Activated B cell treated with CpG ODN at 0.5 μM for 24 hours (primary cell): Measurements from ENCODE around the gene TBC1D10A. TPM values are rescaled to one million over a fixed set of nuclear protein-coding genes. Genes with fewer than 3 reads are reported as not detected.

Experiments used
- ATAC-seq: fragments of 200-7000 bp; cut with Tn5 transposase; one replicate; pipeline ENCODE4 v1.10.0; 2021; ENCODE audit warnings: low read depth, mild to moderate bottlenecking, moderate library complexity
- CTCF ChIA-PET: fragments of 350-600 bp; sonication (Branson Sonifier 250); formaldehyde crosslinking; loops from one replicate; lab custom pipeline; 2021; ENCODE audit warnings: antibody characterized with exemption; lab: Charles Lee
- POLR2A ChIA-PET: fragments of 350-600 bp; sonication (Branson Sonifier 250); formaldehyde crosslinking; loops from one replicate; lab custom pipeline; 2021; ENCODE audit warnings: antibody characterized with exemption; lab: Charles Lee
- DNase-seq: peaks from one replicate; pipeline ENCODE4 v3.0.0; 2022
- H3K27ac Mint-ChIP-seq: one replicate; pipeline ENCODE4 v1.8.0; 2020; ENCODE audit warnings: mixed read lengths
- H3K27me3 Mint-ChIP-seq: one replicate; pipeline ENCODE4 v1.8.0; 2021; ENCODE audit warnings: mixed read lengths
- H3K36me3 Mint-ChIP-seq: one replicate; pipeline ENCODE4 v1.8.0; 2021; ENCODE audit warnings: low read depth, mixed read lengths
- H3K4me1 Mint-ChIP-seq: one replicate; pipeline ENCODE4 v1.8.0; 2021; ENCODE audit warnings: mixed read lengths
- H3K4me3 Mint-ChIP-seq: one replicate; pipeline ENCODE4 v1.8.0; 2020; ENCODE audit warnings: mild to moderate bottlenecking, mixed read lengths
- H3K9me3 Mint-ChIP-seq: one replicate; pipeline ENCODE4 v1.8.0; 2020; ENCODE audit warnings: mixed read lengths
- CTCF ChIP-seq: fragments of 200-600 bp; IDR thresholded peaks from one replicate; pipeline ENCODE4 v1.8.0; 2022; ENCODE audit warnings: antibody characterized with exemption, mild to moderate bottlenecking
- intact Hi-C: fragments of 100-400 bp; cut with micrococcal nuclease; formaldehyde crosslinking; loops from one replicate; pipeline ENCODE4 v1.15.1; 2024
- total RNA-seq: library from RNA; stranded (reverse); gene quantifications from 2 replicates; pipeline ENCODE4 v1.2.3, GENCODE V29; 2022

The TBC1D10A gene
- total RNA-seq, 1 donor from 2014 or later = 20.4 TPM

- H3K36me3 Mint-ChIP-seq = peaks cover 24% of the 10 kb centered on the region
- no peaks in the 10 kb centered on the region for H3K9me3 Mint-ChIP-seq
- intact Hi-C loops = loop anchor here (1.0 to 2.0 kb wide), 7 partner anchors 14 to 303 kb away; partner anchors contain the start of genes OSM and SF3A1
- CTCF ChIA-PET = interaction anchor here (1.2 to 7.8 kb wide), 5 partner anchors 14 to 182 kb away, joined by 3 to 275 read pairs (median 83); partner anchors contain the start of genes RNF215 and TBC1D10A
- POLR2A ChIA-PET = interaction anchor here (0.5 to 7.6 kb wide), 12 partner anchors 9 to 632 kb away, joined by 3 to 131 read pairs (median 6); partner anchors contain the start of genes CCDC157, MTFP1, RNF215 and SF3A1
- peak overlapping the region; percentile 82 for H3K27ac Mint-ChIP-seq
- peaks cover 38% of the 10 kb centered on the region for H3K4me1 Mint-ChIP-seq
- peak overlapping the region; percentile 88 for H3K4me3 Mint-ChIP-seq
- no peak for TF ChIP-seq CTCF
- H3K27me3 Mint-ChIP-seq = no peaks in the 10 kb centered on the region
- DNase-seq (no peak), ATAC-seq (peak; percentile 33)
These were observed 36.8 kb downstream of the TBC1D10A start for GRCh38 chr22:30289980-30290313.

GRCh38 chr22:30289141-30289979 is 37.4 kb downstream of the TBC1D10A start, which contains the start of gene CASTOR1:
Gene CASTOR1, minus strand, starts transcription at chr22:30289505. Its CDS starts 8 bp downstream, at chr22:30289497.
- ATAC-seq (peak; percentile 85), DNase-seq (peak; percentile 90)
- ChIA-PET POLR2A (interaction anchor here (0.5 to 7.6 kb wide), 16 partner anchors 9 to 633 kb away, joined by 3 to 131 read pairs (median 5); partner anchors contain the start of genes CCDC157, MTFP1, RNF215 and SF3A1), CTCF (interaction anchor here (1.2 to 7.8 kb wide), 16 partner anchors 12 to 195 kb away, joined by 4 to 275 read pairs (median 16); partner anchors contain the start of genes CCDC157, OSM, RNF215 and SF3A1)
- Mint-ChIP-seq H3K4me1 (peaks cover 38% of the 10 kb centered on the region), H3K27ac (peak within 1 kb of the TSS; percentile 82), H3K9me3 (no peaks in the 10 kb centered on the region), H3K4me3 (peak within 1 kb of the TSS; percentile 88), H3K36me3 (peaks cover 26% of the 10 kb centered on the region), H3K27me3 (no peaks in the 10 kb centered on the region)
- TF ChIP-seq CTCF = no peak
- intact Hi-C loops = loop anchor here (1.0 to 2.0 kb wide), 6 partner anchors 21 to 303 kb away; partner anchors contain the start of genes OSM and SF3A1

GRCh38 chr22:30288419-30289140 is 38.2 kb downstream of the TBC1D10A start:
- ChIA-PET POLR2A (interaction anchor here (0.5 to 7.6 kb wide), 19 partner anchors 10 to 1602 kb away, joined by 3 to 131 read pairs (median 5); partner anchors contain the start of genes CCDC157, MTFP1, RNF215 and SF3A1), CTCF (interaction anchor here (0.8 to 7.8 kb wide), 35 partner anchors 8 to 196 kb away, joined by 3 to 275 read pairs (median 9); partner anchors contain the start of genes CCDC157, MTFP1, OSM and RNF215)
- Mint-ChIP-seq H3K4me1 (peaks cover 38% of the 10 kb centered on the region), H3K36me3 (peaks cover 20% of the 10 kb centered on the region), H3K4me3 (peak overlapping the region; percentile 88), H3K27me3 (no peaks in the 10 kb centered on the region), H3K27ac (peak overlapping the region; percentile 76), H3K9me3 (no peaks in the 10 kb centered on the region)
- intact Hi-C loops = loop anchor here (1.0 to 2.0 kb wide), 7 partner anchors 22 to 304 kb away; partner anchors contain the start of genes OSM and SF3A1
- peak; percentile 25 for DNase-seq
- no peak for TF ChIP-seq CTCF
- ATAC-seq = no peak

GRCh38 chr22:30287648-30288418 is 38.9 kb downstream of the TBC1D10A start:
- ChIA-PET POLR2A (interaction anchor here (0.5 to 7.6 kb wide), 14 partner anchors 18 to 1603 kb away, joined by 3 to 131 read pairs (median 6); partner anchors contain the start of genes CCDC157, OSM, RNF215 and SF3A1), CTCF (interaction anchor here (0.7 to 7.8 kb wide), 41 partner anchors 8 to 196 kb away, joined by 3 to 275 read pairs (median 8); partner anchors contain the start of genes CCDC157, MTFP1, OSM and RNF215)
- no peaks in the 10 kb centered on the region for H3K27me3 Mint-ChIP-seq
- H3K9me3 Mint-ChIP-seq = no peaks in the 10 kb centered on the region
- H3K4me3 Mint-ChIP-seq = peak overlapping the region; percentile 88
- peak; percentile 52 for TF ChIP-seq CTCF
- DNase-seq (peak; percentile 77), ATAC-seq (peak; percentile 43)
- peaks cover 12% of the 10 kb centered on the region for H3K36me3 Mint-ChIP-seq
- peak overlapping the region; percentile 76 for H3K27ac Mint-ChIP-seq
- peaks cover 38% of the 10 kb centered on the region for H3K4me1 Mint-ChIP-seq
- intact Hi-C loops = loop anchor here (1.0 to 2.0 kb wide), 7 partner anchors 25 to 305 kb away; partner anchors contain the start of gene RNF215
